HG03045 (cell line): ENCODE results near the gene DOK1.

ENCODE experiments used
- ATAC-seq: cut with Tn5 transposase; IDR thresholded peaks from one replicate; pipeline ENCODE4 v1.9.1; 2021; ENCODE audit warnings: mild to moderate bottlenecking, moderate library complexity; ENCODE audit not compliant: unreplicated experiment

DOK1 gene

DNA sequence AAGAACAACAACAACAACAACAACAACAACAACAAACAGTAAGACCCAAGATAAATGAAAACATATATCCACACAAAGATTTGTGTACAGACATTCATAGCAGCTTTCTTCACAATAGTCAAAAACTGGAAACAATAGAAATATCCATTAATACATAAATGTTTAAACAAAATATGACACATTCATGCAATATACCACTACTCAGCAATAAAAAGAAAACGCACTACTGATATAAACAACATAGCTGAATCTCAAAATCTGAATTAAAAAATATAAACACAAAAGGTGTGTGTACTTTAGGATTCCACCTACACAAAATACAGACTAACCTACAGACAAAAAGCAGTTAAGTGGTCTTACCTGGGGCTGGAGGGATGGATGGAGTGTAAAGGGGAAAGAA lies 42.1 kb downstream of the DOK1 start:
- ATAC-seq, result no peak

GRCh38 chr2:74597410-74597809 lies 42.9 kb downstream of the DOK1 start:
- no peak for ATAC-seq

- ATAC-seq, result no peak
Observed at GRCh38 chr2:74599676-74600075, 45.2 kb downstream of the DOK1 start.

GRCh38 chr2:74602586-74603281 lies 48.2 kb downstream of the DOK1 start:
- no peak for ATAC-seq

GRCh38 chr2:74603282-74604000 lies 48.9 kb downstream of the DOK1 start:
- no peak for ATAC-seq

GRCh38 chr2:74606927-74607326 lies 52.4 kb downstream of the DOK1 start:
- no peak for ATAC-seq
